ENCODE results near the gene ACY1.

GRCh38 chr3:52023860-52024764 lies 40.8 kb downstream of the ACY1 start:
- TF ChIP-seq CTCF (IDR thresholded peaks at IDR 0.05; ENCODE audit: low read depth, low read length, poor library complexity, severe bottlenecking) = no peak
- TF ChIP-seq EZH2phosphoT487 (IDR thresholded peaks at IDR 0.05; ENCODE audit: borderline replicate concordance, low read length) = no peak
